OCI-LY1 (cell line): ENCODE results near the gene SYT1.

Experiments used
- H2AFZ ChIP-seq: fragments of 200-600 bp; sonication (generic), shearing (Covaris generic); 2 replicates; pipeline ENCODE4 v1.6.0; 2014; ENCODE audit warnings: antibody characterized with exemption, mild to moderate bottlenecking, low read length
- H3F3A ChIP-seq: fragments of 200-600 bp; sonication (generic), shearing (Covaris generic); 2 replicates; pipeline ENCODE4 v1.6.0; 2014; ENCODE audit warnings: mild to moderate bottlenecking, antibody characterized with exemption, low read length, moderate library complexity; ENCODE audit not compliant: insufficient read depth
- H3K27ac ChIP-seq: fragments of 200-600 bp; sonication (generic); 2 replicates; pipeline ENCODE4 v1.5.1; 2014; ENCODE audit warnings: low read length, mixed run types, mild to moderate bottlenecking, low read depth; ENCODE audit not compliant: poor library complexity, severe bottlenecking
- H3K27me3 ChIP-seq: fragments of 200-600 bp; sonication (generic); 2 replicates; pipeline ENCODE4 v1.6.0; 2014; ENCODE audit warnings: antibody characterized with exemption, mild to moderate bottlenecking, low read length, moderate library complexity; ENCODE audit not compliant: insufficient read depth
- H3K36me3 ChIP-seq: fragments of 200-600 bp; sonication (generic); 2 replicates; pipeline ENCODE4 v1.6.1; 2014; ENCODE audit warnings: mild to moderate bottlenecking, antibody characterized with exemption, low read length, moderate library complexity, mixed read lengths; ENCODE audit not compliant: insufficient read depth
- H3K4me1 ChIP-seq: fragments of 200-600 bp; sonication (generic); 2 replicates; pipeline ENCODE4 v1.5.1; 2014; ENCODE audit warnings: mild to moderate bottlenecking, low read length, moderate library complexity; ENCODE audit not compliant: insufficient read depth, severe bottlenecking
- H3K4me2 ChIP-seq: fragments of 200-600 bp; sonication (generic), shearing (Covaris generic); 2 replicates; pipeline ENCODE4 v1.6.1; 2014; ENCODE audit warnings: low read length
- H3K4me3 ChIP-seq: fragments of 200-600 bp; sonication (generic); 2 replicates; pipeline ENCODE4 v1.5.1; 2014; ENCODE audit warnings: low read length, low read depth, mild to moderate bottlenecking, mixed read lengths; ENCODE audit not compliant: poor library complexity, severe bottlenecking
- H3K79me2 ChIP-seq: fragments of 200-600 bp; shearing (Covaris generic); 2 replicates; pipeline ENCODE4 v1.6.1; 2016; ENCODE audit warnings: mixed run types, low read length, mixed read lengths; ENCODE audit not compliant: insufficient read depth
- H3K9ac ChIP-seq: fragments of 200-600 bp; sonication (generic), shearing (Covaris generic); 2 replicates; pipeline ENCODE4 v1.6.1; 2014; ENCODE audit warnings: mild to moderate bottlenecking, low read length, mixed read lengths
- H3K9me2 ChIP-seq: fragments of 200-600 bp; sonication (generic), shearing (Covaris generic); 2 replicates; pipeline ENCODE4 v1.6.1; 2014; ENCODE audit warnings: low read depth, mild to moderate bottlenecking, low read length, mixed read lengths
- H3K9me3 ChIP-seq: fragments of 200-600 bp; shearing (Covaris generic); 2 replicates; pipeline ENCODE4 v1.6.1; 2014; ENCODE audit warnings: low read length, mixed read lengths
- H4K20me1 ChIP-seq: fragments of 200-600 bp; sonication (generic), shearing (Covaris generic); 2 replicates; pipeline ENCODE4 v1.6.0; 2016; ENCODE audit warnings: mild to moderate bottlenecking, low read length; ENCODE audit not compliant: insufficient read depth
- EZH2 ChIP-seq: fragments of 200-600 bp; sonication (generic), shearing (Covaris generic); IDR thresholded peaks from 2 replicates; pipeline ENCODE4 v1.8.0; 2017; ENCODE audit warnings: borderline replicate concordance, mixed run types, mild to moderate bottlenecking, antibody characterized with exemption, low read length, moderate library complexity, mixed read lengths
- TF ChIP-seq, protein P1 (sequence below): fragments of 200-600 bp; sonication (generic), shearing (Covaris generic); IDR thresholded peaks from 2 replicates; pipeline ENCODE4 v1.5.1; 2017; ENCODE audit warnings: mild to moderate bottlenecking, antibody characterized with exemption, low read length, moderate library complexity, mixed read lengths

SYT1 gene

GRCh38 chr12:78891646-78892353, 27.2 kb downstream of the SYT1 start:
- Histone ChIP-seq H2AFZ (no peak overlapping the region), H3K9me3 (no peaks in the 10 kb centered on the region), H3K4me2 (no peak overlapping the region), H3K36me3 (no peaks in the 10 kb centered on the region), H3K4me3 (no peak overlapping the region), H3K9me2 (no peaks in the 10 kb centered on the region), H3K27ac (no peak overlapping the region), H3F3A (no peaks in the 10 kb centered on the region), H3K27me3 (no peaks in the 10 kb centered on the region), H4K20me1 (no peaks in the 10 kb centered on the region), H3K79me2 (no peaks in the 10 kb centered on the region), H3K4me1 (peaks cover 5% of the 10 kb centered on the region), H3K9ac (no peak overlapping the region)
- TF ChIP-seq, protein P1, sequence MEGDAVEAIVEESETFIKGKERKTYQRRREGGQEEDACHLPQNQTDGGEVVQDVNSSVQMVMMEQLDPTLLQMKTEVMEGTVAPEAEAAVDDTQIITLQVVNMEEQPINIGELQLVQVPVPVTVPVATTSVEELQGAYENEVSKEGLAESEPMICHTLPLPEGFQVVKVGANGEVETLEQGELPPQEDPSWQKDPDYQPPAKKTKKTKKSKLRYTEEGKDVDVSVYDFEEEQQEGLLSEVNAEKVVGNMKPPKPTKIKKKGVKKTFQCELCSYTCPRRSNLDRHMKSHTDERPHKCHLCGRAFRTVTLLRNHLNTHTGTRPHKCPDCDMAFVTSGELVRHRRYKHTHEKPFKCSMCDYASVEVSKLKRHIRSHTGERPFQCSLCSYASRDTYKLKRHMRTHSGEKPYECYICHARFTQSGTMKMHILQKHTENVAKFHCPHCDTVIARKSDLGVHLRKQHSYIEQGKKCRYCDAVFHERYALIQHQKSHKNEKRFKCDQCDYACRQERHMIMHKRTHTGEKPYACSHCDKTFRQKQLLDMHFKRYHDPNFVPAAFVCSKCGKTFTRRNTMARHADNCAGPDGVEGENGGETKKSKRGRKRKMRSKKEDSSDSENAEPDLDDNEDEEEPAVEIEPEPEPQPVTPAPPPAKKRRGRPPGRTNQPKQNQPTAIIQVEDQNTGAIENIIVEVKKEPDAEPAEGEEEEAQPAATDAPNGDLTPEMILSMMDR, result no peak
- TF ChIP-seq EZH2, result no peak

GRCh38 chr12:78898416-78898815, 33.8 kb downstream of the SYT1 start:
- Histone ChIP-seq H3K9me2 (no peaks in the 10 kb centered on the region), H3K27me3 (no peaks in the 10 kb centered on the region), H3K9me3 (no peaks in the 10 kb centered on the region), H3K79me2 (no peaks in the 10 kb centered on the region), H3K4me2 (no peak overlapping the region), H3K36me3 (no peaks in the 10 kb centered on the region), H3K4me1 (no peaks in the 10 kb centered on the region), H3K4me3 (no peak overlapping the region), H4K20me1 (no peaks in the 10 kb centered on the region), H3F3A (no peaks in the 10 kb centered on the region), H3K9ac (no peak overlapping the region), H3K27ac (no peak overlapping the region), H2AFZ (no peak overlapping the region)
- no peak for TF ChIP-seq EZH2
- TF ChIP-seq, protein P1, result no peak

GRCh38 chr12:78914859-78915331, 50.3 kb downstream of the SYT1 start:
- H3K9me3 ChIP-seq, result no peaks in the 10 kb centered on the region
- H2AFZ ChIP-seq, result no peak overlapping the region
- no peaks in the 10 kb centered on the region for H4K20me1 ChIP-seq
- no peaks in the 10 kb centered on the region; the same call in 1 of the 2 replicates for H3K9me2 ChIP-seq
- H3K36me3 ChIP-seq, result no peaks in the 10 kb centered on the region
- no peak overlapping the region for H3K4me2 ChIP-seq
- no peak overlapping the region for H3K27ac ChIP-seq
- no peaks in the 10 kb centered on the region for H3K4me1 ChIP-seq
- H3K9ac ChIP-seq, result no peak overlapping the region
- TF ChIP-seq, protein P1, result no peak
- no peak for TF ChIP-seq EZH2
- no peaks in the 10 kb centered on the region for H3F3A ChIP-seq
- H3K79me2 ChIP-seq, result no peaks in the 10 kb centered on the region
- no peaks in the 10 kb centered on the region for H3K27me3 ChIP-seq
- no peak overlapping the region for H3K4me3 ChIP-seq
